Mononuclear cell (primary cell): ENCODE results near the gene GLI1. TPM values are rescaled to one million over a fixed set of nuclear protein-coding genes. Genes with fewer than 3 reads are reported as not detected.
"Not testable (repeated sequence)": the region's sequence is repeated elsewhere in the genome, so short reads cannot be mapped to it uniquely, and the experiment has no call there.

Experiments
- H3K27me3 ChIP-seq: 2 replicates; pipeline ENCODE4 v1.6.0; 2011; ENCODE audit warnings: low read length, control low read depth; ENCODE audit not compliant: insufficient read depth
- H3K4me1 ChIP-seq: 2 replicates; pipeline ENCODE4 v1.5.1; 2011; ENCODE audit warnings: mild to moderate bottlenecking, low read length, control low read depth; ENCODE audit not compliant: insufficient read depth
- H3K4me3 ChIP-seq: 2 replicates; pipeline ENCODE4 v1.5.1; 2011; ENCODE audit warnings: mild to moderate bottlenecking, low read length, moderate library complexity
- H3K9me3 ChIP-seq: 2 replicates; pipeline ENCODE4 v1.5.1; 2011; ENCODE audit warnings: low read depth, mild to moderate bottlenecking, control low read depth, low read length
- total RNA-seq: library from RNA; depleted of rRNA; stranded (reverse); fragments of >200 nt; gene quantifications from one replicate; pipeline ENCODE4 v1.2.3, GENCODE V29; 2012

The GLI1 gene
- total RNA-seq, 1 donor: 0.10 TPM

- Histone ChIP-seq H3K4me1 (peaks cover 28% of the 10 kb centered on the region), H3K4me3 (no peak overlapping the region), H3K27me3 (no peaks in the 10 kb centered on the region), H3K9me3 (no peaks in the 10 kb centered on the region)
Observed at GRCh38 chr12:57433370-57433769, 26.2 kb upstream of the GLI1 start.

GRCh38 chr12:57434517-57435223 lies 24.9 kb upstream of the GLI1 start, which contains the start of gene INHBC:
INHBC (plus strand) TSS chr12:57434784; CDS start chr12:57434887, 103 bp downstream.
- peaks cover 18% of the 10 kb centered on the region for H3K4me1 ChIP-seq
- no peak within 1 kb of the TSS for H3K4me3 ChIP-seq
- H3K27me3 ChIP-seq: no peaks in the 10 kb centered on the region
- no peaks in the 10 kb centered on the region for H3K9me3 ChIP-seq

GRCh38 chr12:57435293-57435692 lies 24.3 kb upstream of the GLI1 start:
- no peak overlapping the region for H3K4me3 ChIP-seq
- H3K27me3 ChIP-seq: no peaks in the 10 kb centered on the region
- peaks cover 12% of the 10 kb centered on the region for H3K4me1 ChIP-seq
- H3K9me3 ChIP-seq: no peaks in the 10 kb centered on the region

GRCh38 chr12:57438400-57438799 lies 21.2 kb upstream of the GLI1 start:
- no peak overlapping the region for H3K4me3 ChIP-seq
- no peaks in the 10 kb centered on the region for H3K27me3 ChIP-seq
- H3K9me3 ChIP-seq: no peaks in the 10 kb centered on the region
- H3K4me1 ChIP-seq: peaks cover 5% of the 10 kb centered on the region

- Histone ChIP-seq H3K4me1 (peaks cover 5% of the 10 kb centered on the region), H3K4me3 (no peak overlapping the region), H3K27me3 (no peaks in the 10 kb centered on the region), H3K9me3 (no peaks in the 10 kb centered on the region)
Observed at GRCh38 chr12:57439762-57440266, 19.8 kb upstream of the GLI1 start.

GRCh38 chr12:57441393-57441792 lies 18.2 kb upstream of the GLI1 start:
- not testable (repeated sequence) for H3K4me1 ChIP-seq, H3K9me3 ChIP-seq, H3K4me3 ChIP-seq, H3K27me3 ChIP-seq

GRCh38 chr12:57441846-57442427 lies 17.6 kb upstream of the GLI1 start:
- Histone ChIP-seq H3K4me1 (no peaks in the 10 kb centered on the region), H3K4me3 (no peak overlapping the region), H3K27me3 (no peaks in the 10 kb centered on the region), H3K9me3 (no peaks in the 10 kb centered on the region)

- H3K4me1 ChIP-seq, H3K4me3 ChIP-seq, H3K9me3 ChIP-seq, H3K27me3 ChIP-seq: not testable (repeated sequence)
Observed at GRCh38 chr12:57444337-57444736, 15.2 kb upstream of the GLI1 start.

GRCh38 chr12:57444744-57445143 lies 14.8 kb upstream of the GLI1 start:
- H3K9me3 ChIP-seq: no peaks in the 10 kb centered on the region
- no peak overlapping the region for H3K4me3 ChIP-seq
- H3K27me3 ChIP-seq: no peaks in the 10 kb centered on the region

GRCh38 chr12:57446292-57446960 lies 13.2 kb upstream of the GLI1 start:
- no peak overlapping the region for H3K4me3 ChIP-seq
- H3K27me3 ChIP-seq: no peaks in the 10 kb centered on the region
- no peaks in the 10 kb centered on the region for H3K4me1 ChIP-seq
- H3K9me3 ChIP-seq: no peaks in the 10 kb centered on the region

More at GRCh38 chr12:57444744-57445143, 14.8 kb upstream of the GLI1 start:
- no peaks in the 10 kb centered on the region for H3K4me1 ChIP-seq

- Histone ChIP-seq H3K4me1 (no peaks in the 10 kb centered on the region), H3K9me3 (no peaks in the 10 kb centered on the region), H3K27me3 (no peaks in the 10 kb centered on the region), H3K4me3 (no peak overlapping the region)
Observed at GRCh38 chr12:57448669-57449068, 10.9 kb upstream of the GLI1 start.

GRCh38 chr12:57449375-57449774 lies 10.2 kb upstream of the GLI1 start:
- Histone ChIP-seq H3K4me3 (no peak overlapping the region), H3K27me3 (no peaks in the 10 kb centered on the region), H3K9me3 (no peaks in the 10 kb centered on the region), H3K4me1 (no peaks in the 10 kb centered on the region)

- no peak overlapping the region for H3K4me3 ChIP-seq
- no peaks in the 10 kb centered on the region for H3K27me3 ChIP-seq
- H3K9me3 ChIP-seq: no peaks in the 10 kb centered on the region
- H3K4me1 ChIP-seq: no peaks in the 10 kb centered on the region
Observed at GRCh38 chr12:57450057-57450456, 9.5 kb upstream of the GLI1 start.

- peaks cover 5% of the 10 kb centered on the region for H3K4me1 ChIP-seq
- H3K4me3 ChIP-seq: no peak overlapping the region
- H3K27me3 ChIP-seq: no peaks in the 10 kb centered on the region
- H3K9me3 ChIP-seq: no peaks in the 10 kb centered on the region
Observed at GRCh38 chr12:57451233-57451778, 8.3 kb upstream of the GLI1 start.
